CD4-positive, alpha-beta T cell treated with Interleukin-1 beta for 1 hour (primary cell): ENCODE results near the gene SCGB1C1.
"Not testable (repeated sequence)": the region's sequence is repeated elsewhere in the genome, so short reads cannot be mapped to it uniquely, and the experiment has no call there.

Experiments used
- DNase-seq, 2 donors: peaks; one replicate each; pipeline ENCODE4 v3.0.0-alpha.2; 2020 to 2022

SCGB1C1 gene

GRCh38 chr11:218815-219593 is 26.1 kb downstream of the SCGB1C1 start:
- no peak for DNase-seq

- not testable (repeated sequence) for DNase-seq
These were observed 27.9 kb downstream of the SCGB1C1 start for GRCh38 chr11:220641-221215.

GRCh38 chr11:221539-221938 is 28.7 kb downstream of the SCGB1C1 start:
- DNase-seq, result no peak

GRCh38 chr11:221998-222789 is 29.3 kb downstream of the SCGB1C1 start:
- no peak for DNase-seq

GRCh38 chr11:223026-223789 is 30.3 kb downstream of the SCGB1C1 start:
- no peak for DNase-seq

- DNase-seq, result no peak
These were observed 31.0 kb downstream of the SCGB1C1 start for GRCh38 chr11:223884-224283.

- no peak for DNase-seq
These were observed 31.5 kb downstream of the SCGB1C1 start for GRCh38 chr11:224424-224823.

- no peak for DNase-seq
These were observed 33.0 kb downstream of the SCGB1C1 start for GRCh38 chr11:225734-226453.

- no peak for DNase-seq
These were observed 35.0 kb downstream of the SCGB1C1 start for GRCh38 chr11:227824-228379.

GRCh38 chr11:230431-230830 is 37.6 kb downstream of the SCGB1C1 start:
- no peak for DNase-seq

- DNase-seq, result no peak
These were observed 40.1 kb downstream of the SCGB1C1 start for GRCh38 chr11:232783-233565.

GRCh38 chr11:235180-235579 is 42.3 kb downstream of the SCGB1C1 start:
- no peak for DNase-seq

GRCh38 chr11:235609-235996 is 42.7 kb downstream of the SCGB1C1 start:
- peak in 1 of 2 donors; percentile 63 for DNase-seq

GRCh38 chr11:235997-236773 is 43.3 kb downstream of the SCGB1C1 start, which contains the start of gene SIRT3:
Gene SIRT3 (minus strand): TSS chr11:236342. CDS start chr11:236328, 14 bp downstream.
- DNase-seq, result peak; percentile 90

GRCh38 chr11:236774-237767 is 44.2 kb downstream of the SCGB1C1 start, which contains the start of gene PSMD13:
Gene PSMD13 (plus strand): TSS chr11:236976. CDS start chr11:237050, 74 bp downstream.
- DNase-seq, result peak; percentile 87 to 88

- not testable (repeated sequence) for DNase-seq
These were observed 45.5 kb downstream of the SCGB1C1 start for GRCh38 chr11:238346-238745.

GRCh38 chr11:240315-240714 is 47.4 kb downstream of the SCGB1C1 start:
- DNase-seq, result no peak

- no peak for DNase-seq
These were observed 48.8 kb downstream of the SCGB1C1 start for GRCh38 chr11:241634-242033.
